GM19351 (cell line): ENCODE results near the gene RASD2.

Experiments used
- ATAC-seq: cut with Tn5 transposase; IDR thresholded peaks from one replicate; pipeline ENCODE4 v1.9.1; 2021; ENCODE audit warnings: mild to moderate bottlenecking, moderate library complexity; ENCODE audit not compliant: unreplicated experiment

Gene RASD2

DNA sequence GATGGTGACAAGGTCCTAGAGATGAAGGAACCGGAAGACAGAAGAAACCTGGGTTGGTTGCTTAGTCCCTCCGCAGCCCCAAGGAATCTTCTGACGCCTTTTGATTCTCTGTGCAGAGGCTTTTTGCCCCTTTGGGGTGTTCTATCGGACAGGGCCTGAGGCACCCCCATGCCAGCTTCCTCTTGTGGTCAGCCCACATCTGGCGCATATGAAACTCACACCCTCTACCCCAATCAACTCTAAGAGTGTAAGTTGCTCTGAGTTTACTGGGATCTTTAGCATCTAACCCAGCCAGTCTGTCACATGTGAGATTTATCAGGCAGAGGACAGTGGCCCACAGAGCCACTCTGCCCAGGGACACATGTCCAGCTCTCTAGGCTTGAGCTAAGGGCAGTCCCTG is 17.4 kb downstream of the RASD2 start:
- no peak for ATAC-seq

DNA sequence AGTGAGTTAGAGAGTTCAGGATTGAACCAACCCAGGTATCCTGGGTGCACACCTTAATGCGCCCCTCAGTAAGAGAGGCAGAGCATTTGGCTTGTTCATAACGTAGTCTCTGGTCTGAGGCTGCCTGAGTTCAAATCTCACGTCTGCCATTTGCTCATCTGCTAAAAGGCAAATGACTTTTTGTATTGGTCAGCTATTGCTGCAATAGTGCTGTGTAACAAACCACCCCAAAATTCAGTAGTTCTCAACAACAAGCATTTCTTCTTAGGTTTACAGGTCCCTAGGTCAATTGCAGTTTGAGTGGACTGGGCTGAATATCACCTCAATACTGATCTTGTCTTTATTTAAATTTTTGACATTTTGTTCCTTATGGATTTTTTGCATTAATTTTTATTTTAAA is 18.1 kb downstream of the RASD2 start:
- ATAC-seq = no peak

DNA sequence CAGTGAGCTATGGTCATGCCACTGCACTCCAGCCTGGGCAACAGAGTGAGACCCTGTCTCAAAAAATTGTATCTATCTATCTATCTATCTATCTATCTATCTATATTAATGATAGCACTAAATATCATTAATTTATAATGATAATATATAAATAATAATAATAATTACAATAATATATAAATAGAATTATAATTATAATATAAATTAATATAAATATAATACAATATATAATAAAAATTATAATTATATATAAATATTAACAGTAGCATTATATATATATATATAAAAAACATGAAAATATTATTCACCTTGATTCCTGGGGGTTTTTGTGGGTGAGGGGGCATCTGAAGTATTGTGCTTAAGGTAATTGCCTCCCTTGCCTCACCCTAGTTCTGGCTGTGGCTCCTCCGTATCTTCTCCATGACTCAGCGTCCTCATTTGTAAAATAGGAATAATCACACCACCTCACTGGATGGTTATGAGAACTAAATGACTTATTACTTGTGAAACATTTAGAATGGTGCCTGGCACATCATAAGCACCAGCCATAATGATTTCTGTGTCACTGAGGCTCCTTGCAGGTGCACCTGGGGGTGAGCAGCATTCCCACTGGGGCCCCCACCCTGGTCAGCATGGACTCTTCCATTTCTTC is 18.8 kb downstream of the RASD2 start:
- ATAC-seq = no peak

DNA sequence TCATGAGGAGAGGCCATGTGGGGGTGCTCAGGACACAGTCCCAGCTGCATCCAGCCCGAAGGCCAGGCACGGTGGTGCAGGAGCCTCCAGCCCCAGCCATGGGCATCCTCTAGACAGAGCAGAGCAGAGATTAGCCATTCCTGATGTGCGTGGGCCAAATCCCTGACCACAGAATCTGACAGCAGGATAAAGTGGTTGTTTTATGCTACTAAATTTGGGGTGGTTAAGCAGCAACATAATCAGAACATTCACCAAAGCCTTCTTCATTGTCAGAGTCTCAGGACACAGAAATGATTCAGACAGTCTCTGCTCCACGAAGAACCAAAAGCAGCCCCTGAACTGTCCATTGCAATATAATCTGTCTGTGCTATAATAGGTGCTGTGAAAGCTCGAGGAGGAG is 19.7 kb downstream of the RASD2 start:
- no peak for ATAC-seq

DNA sequence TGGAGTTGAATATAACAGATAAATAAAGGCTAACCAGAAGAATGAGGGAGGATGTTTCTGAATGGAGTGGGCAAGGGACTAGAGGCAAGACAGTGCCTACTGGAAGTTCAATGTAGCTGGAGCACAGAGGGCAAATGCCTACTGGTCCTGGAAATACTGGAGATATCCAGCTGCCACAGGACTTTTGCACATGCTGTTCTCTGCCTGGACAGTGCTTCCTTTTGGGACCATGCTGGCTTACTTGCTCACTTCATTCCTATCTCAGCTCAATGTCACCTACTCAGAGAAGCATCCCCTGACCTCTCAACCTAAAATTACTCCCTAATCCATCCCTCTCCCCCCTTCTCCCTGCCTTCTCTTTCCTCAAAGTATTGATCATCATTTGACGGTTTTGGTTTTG is 20.2 kb downstream of the RASD2 start:
- ATAC-seq = no peak

DNA sequence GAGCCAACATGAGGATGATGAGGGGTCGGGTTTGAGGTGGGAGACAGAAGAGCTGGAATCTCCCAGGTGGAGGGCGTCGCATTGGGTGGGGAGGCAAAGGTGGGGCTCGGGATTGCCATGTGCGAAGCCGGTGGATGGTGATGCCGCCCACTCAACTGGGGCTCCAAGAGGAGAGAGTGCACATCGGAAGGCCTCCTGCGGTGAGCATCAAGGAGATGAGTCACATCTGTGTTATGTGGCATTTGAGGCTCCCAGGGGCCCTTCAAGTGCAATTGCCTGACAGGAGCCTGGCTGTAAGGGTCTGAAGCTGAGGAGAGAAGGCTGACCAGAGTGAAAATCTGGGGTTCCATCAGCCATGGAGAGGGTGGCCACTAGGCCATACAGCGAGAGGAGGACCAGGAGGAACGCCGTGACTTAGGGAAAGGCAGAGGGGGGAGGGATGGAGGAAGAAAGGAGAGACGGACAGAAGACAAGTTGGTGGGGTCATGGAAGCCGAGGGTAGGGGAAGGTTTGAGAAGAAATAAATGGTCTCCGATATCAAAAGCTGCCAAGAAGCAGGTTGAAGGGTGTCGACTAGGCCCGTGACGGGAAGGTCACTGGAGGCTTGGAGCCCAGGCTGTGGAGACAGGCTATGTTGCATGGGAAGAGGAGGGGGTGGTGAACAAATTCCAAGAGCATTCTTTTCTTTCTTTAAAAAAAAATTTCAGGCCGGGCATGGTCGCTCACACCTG is 21.3 kb downstream of the RASD2 start:
- ATAC-seq = no peak

DNA sequence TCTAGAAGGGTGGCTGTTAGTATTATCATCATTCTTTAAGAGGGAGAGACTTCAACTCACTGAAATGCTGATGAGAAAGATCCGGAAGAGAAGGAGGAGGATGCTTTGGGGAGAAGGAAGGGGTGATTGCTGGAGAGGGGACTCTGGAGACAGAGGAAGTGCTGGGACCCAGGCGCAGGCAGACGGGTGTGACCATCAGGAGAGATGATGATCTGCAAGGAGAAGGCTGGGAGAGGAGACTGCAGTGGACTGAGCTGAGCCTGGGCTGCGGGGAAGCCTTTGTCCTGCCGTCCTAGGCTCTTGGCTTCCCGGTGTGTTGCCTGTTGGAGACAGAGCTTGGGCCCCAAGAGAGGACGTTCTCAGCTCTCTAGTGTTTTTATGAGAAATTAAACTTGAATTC is 22.6 kb downstream of the RASD2 start:
- no peak for ATAC-seq

DNA sequence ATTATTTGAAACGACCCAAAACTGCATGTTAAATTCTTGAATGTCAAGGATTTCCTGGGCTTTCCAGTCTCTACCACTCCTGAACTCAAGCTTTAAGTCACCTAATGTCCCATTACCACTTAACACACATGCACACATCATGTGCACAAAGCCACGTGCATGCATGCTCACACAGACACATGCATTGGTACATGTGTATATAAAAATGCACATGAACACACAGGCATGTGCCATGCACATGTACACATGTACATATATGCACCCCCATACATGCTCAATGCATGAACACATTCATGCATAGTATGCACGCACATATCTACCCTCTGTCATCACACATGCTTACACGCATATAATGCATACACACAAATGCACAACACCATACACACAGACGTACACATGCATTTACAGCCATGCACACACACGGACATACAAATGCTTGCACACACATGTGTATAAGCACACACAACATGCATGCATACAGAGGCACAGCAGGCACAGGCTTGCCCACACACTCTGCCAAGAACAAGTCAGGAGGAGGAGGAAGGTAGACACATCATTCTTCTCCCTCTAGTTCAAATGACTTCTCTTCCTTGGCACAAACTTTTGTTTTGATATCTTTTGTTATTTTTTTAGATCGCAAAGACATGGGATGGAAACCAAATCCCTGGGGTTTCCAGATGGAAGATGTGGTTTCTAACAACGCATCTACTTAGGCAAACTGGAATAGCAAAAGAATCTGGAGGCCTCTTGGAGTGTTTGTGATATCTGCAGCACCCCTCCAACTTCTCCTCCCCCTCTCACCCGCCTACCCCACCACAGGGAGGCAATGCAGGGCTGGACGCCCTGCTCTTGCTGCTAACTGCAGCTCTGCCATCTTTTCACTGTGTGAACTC is 24.6 kb downstream of the RASD2 start:
- ATAC-seq = no peak

DNA sequence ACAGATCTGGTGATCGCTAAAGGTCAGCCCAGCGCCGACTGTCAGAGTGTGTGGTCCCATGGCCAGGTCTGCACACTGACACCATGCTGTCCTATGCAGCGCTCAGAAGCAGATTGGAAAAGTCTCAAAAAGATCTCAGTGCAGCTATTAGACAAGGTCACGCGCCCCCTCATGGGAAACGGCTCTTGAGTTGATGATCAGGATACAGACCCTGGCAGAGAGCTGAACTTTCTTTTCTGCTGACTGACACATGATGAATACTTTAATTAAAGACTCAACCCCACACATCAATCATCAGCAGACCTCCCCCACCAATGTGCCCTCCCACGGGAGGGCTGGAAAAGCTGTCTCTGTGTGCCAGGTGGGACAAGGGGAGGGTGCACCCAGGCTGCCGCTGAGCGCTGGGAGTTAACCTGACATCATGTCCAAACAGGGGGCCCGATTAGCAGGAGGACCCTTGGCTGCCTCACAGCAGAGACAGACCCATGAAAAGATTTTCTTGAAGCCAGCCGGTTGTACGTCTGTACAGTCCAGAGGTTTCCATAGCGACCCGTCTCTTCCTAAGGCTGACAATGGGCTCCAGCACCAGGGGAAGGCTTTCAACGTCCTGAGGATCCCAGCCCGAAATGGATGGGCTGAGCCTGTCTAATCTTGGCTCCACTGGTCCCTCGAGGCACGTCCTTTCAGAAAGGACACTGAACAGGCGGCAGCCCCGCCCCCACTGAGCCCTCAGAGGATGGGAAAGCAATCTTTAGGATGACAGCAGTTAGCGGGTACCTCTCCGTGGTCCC is 26.9 kb downstream of the RASD2 start:
- ATAC-seq = no peak

DNA sequence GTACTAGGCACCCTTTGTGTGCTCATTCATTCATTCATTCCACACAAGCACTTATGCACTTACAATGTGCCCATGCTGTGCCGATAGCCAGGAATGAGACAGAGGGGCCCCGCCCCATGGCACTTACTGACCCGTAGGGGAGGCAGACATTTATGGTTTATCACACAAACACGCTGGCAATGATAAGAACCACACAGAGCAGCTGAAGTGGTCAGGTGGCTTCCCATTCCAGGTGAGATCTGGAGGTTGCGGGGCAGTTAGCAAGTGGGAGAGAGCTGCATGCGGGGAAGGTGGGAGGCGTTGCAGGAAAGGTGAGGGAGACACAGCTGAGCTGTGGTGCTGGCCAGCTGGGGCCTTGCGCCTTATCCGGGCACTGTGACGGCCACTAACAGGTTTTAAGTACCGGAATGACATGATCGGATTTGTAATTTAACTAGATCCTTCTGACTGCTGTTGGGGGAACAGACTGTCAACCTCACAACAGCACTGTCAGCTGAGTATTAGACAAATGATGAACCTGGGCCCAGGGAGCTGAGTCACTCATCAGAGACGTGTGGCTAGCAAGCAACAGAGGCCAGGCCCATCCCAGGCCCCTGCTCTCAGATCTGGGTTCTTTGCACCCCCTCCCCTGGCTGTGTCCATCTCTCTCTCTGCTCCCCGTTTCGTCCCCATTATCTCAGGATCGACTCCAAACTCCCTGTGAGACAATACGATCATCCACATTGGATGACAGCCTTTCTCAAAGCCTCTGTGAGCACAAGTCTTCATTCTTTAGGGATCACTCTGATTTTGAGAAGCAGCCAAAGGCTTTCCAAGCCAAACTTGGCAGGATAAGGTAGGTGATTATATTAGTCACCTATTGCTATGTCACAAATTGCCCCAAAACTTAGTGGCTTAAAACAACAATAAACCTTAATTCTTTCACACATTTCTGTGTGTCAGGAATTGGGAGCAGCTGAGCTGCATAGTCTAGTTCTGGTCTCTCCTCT is 28.4 kb downstream of the RASD2 start:
- no peak for ATAC-seq

DNA sequence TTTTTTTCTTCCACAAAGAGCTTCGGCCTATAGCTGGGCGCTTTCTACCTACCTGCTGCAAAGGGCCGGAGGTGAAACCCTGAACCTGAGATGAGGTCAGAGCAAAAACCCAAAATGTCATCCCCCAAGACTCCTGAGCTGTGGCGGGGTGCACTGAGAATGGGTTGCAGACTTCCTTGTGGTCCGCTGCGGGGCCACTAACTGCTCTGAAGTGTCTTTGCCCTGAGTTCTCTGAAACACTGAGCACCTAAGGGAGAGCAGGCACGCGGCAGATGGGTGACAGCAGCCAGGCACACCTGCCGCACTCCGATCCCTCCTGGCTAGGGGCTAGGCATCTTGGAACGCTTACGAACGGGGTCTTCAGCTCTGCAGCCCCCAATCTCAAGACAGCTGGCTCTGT is 29.3 kb downstream of the RASD2 start:
- no peak for ATAC-seq

DNA sequence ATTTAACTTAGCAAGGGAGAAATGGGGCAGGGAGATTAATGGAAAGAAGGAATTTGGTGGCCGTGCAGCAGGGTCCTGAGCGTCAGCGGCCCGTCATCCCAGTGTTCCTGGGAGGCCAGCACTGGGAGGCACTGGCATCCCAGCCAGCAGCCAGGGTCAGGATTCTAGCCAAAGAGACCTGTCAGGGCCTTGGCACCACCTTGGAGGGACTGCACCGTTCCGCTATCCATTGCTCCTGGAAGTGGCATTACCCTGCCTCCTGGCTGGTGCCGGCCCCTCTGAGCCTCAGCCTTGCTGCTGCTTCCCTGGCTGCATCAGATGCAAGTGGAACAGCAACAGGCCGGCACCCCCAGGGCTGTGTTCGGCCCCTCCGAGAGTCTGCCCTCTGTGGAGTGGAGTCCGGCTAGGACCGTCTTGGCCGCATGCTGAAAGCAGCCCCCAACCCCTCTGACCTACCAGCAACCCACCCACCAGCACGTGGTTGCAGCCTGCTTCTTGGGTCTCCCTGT is 30.1 kb downstream of the RASD2 start:
- ATAC-seq = no peak

DNA sequence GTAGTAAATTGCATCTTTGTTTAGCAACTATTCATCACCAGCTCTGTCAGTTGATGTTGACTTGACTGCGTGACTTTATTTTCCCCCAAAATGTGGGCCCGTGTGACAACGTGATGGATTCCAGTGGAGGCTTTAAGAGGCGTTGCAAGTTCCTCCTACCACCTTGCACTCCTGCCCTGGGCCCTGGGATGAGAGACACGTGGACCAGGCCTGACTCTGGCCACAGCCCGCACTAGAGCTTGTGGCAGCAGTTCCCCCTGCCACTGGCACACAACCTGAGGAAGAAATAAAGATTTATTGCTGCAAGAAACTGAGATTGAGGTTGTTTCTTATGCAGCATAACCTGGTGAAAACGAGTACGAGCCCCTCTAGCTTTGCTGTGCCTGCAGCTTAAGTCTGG is 31.9 kb downstream of the RASD2 start:
- ATAC-seq = no peak

DNA sequence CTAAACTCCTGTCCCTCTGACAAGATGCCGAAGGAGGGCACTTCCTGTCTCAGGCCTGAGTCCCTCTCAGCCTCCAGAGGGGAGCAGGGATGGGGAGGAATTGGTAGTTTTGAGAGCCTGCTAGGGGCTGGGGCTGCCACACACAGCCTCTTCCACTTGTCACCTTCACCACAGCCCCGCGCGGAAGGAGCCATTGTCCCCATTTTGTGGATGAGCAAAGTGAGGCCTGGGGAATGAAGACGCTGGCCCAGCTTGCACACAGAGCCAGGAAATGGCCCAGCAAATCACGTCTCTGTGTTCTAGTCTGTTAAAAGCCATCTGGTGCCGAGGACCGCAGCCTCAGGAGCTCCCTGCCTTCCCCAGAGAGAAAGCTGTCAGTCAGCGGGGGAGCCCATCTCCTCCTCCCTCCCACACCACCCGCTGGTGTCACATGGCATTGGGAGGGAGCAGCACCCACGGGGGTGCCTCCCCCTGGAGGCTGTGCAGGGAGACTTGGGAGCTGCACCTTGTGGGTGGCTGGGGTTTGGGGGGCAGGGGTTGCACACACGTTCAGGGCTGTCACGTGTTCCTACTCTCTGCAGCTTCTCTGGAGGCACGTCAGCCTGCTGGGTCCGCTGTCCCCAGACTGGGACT is 34.6 kb downstream of the RASD2 start:
- no peak for ATAC-seq

DNA sequence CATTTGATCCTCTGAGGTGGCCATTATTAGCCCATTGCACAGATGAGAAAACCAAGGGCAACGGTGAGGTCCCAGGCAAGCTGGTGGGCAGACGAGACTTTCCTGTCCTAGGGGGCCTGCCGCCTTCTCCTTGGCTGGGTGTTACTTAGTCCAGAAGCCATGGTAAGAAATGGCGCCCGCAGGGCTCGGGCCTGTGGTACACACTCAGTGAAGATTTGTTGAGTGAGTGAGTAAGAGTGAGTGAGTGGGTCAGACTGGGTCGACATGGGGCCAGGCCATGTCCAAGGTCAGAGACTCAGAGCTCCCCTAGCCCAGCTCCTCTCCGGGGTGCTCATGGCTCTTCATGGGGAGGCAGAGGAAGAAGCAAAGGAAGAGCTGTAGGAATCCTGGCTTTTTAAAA is 36.0 kb downstream of the RASD2 start:
- ATAC-seq = no peak

DNA sequence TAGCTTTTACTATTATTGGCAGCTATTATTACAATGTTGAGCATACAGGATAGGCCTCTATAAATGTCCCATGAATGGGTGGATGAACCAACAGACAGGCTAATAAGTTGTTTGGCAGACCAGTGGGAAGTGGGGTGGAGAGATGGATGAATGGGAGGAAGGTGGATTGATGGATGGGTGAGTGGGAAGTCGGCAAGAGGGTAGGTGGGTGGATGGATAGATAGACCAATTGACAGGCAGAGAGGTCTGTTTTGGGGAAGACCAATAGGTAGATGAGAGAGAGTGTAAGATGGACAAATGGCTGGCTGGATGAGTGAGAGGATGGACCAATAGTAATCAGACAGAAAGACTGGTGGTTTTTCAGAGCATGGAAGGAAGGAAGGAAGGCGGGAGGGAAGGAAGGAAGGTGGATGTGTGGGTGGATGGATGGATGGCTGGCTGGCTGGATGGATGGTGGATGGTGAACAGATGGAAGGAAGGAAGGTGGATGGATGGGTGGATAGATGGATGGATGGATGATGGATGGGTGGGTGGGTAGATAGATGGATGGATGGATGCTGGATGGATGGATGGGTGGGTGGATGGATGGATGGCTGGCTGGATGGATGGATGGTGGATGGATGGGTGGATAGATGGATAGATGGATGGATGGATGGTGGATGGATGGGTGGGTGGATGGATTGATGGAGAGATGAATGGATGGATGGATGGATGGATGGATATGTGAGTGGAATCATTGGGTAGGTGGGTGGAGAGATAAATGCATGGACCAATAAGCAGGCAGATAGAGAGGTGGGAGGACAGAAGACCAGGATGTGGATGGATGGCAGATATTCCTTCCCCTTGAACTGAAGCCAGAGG is 37.4 kb downstream of the RASD2 start:
- ATAC-seq = no peak

DNA sequence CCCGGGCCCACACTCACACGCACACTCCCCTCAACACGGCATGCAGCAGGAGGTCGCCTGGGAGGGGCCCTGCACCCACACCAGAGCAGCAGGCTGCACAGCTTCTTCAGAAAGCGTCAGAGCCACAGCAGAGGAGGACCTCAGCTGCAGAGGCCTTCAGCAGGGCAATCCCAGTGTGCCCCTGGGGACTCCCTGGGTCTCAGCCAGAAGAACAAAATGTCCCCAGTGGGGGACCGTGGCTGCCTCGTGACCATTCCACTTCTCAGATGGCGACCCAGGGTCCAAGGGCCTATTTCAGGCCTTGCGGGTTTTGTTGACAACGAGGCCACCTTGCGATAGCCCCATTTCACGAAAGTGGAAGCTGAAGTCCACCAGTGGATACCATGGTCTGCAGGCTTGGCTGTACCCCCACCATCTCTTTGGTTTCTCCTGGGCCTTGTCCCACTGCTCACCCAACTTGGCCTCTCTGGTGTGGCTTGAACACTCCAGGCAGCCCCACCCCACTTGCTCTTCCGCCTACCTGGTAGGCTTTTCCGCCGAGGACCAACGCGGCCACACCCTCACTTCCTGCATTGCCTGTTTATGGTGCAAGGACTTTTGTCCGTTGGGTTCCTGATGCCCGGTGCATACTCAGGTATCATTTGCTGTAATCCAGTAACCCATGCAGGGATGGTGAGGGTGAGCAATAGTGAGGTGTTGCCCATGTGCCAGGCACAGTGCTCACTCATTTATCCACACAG is 38.4 kb downstream of the RASD2 start:
- no peak for ATAC-seq
